ENCODE measurements around the gene CFP. TPM values are rescaled to one million over a fixed set of nuclear protein-coding genes. Genes with fewer than 3 reads are reported as not detected.

CFP gene
- polyA plus RNA-seq, 1 of the 3 experiments (the other 2 are of a cell fraction): 0.03 TPM

DNA sequence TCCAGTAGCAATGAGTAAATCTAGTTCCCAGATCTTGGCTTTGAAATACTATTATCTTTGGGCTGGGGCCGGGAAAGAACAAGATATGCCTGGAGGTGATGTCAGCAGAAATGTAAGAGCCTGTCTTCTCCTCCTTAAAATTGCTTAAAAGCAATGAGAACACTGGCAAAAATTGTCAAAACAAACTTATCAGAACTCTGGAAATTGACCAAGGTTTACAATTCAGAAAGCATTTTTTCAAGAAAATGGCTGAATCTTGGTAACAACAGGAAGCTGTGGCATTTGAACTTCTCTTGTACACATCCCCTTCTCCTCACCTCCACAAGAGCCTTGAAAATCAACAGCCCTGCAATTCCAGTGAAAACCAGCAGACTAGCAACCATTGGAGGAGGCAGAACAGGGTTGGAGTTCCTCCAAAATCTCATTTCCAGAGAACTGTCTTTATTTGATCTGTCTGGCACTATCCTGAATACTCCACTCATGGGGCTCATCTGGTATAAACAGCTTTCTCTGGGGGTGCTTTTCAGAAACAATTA lies 33.9 kb downstream of the CFP start:
- Histone ChIP-seq H2AFZ (ENCODE audit: low read depth) (no peak overlapping the region), H3K4me1 (ENCODE audit: control insufficient read depth in 1 of 2, insufficient read depth in 2 of 2, low read depth in 1 of 2, low read length in 1 of 2) (no peaks in the 10 kb centered on the region), H3K27ac (ENCODE audit: low read depth in 2 of 2, low read length in 1 of 2) (no peak overlapping the region), H3F3A (replicated peaks; ENCODE audit: insufficient read depth) (no peaks in the 10 kb centered on the region), H3K9ac (no peak overlapping the region), H3K4me2 (no peak overlapping the region), H4K20me1 (ENCODE audit: insufficient read depth) (no peaks in the 10 kb centered on the region), H3K4me3 (ENCODE audit: low read depth in 2 of 2, low read length in 1 of 2) (no peak overlapping the region), H3K79me2 (ENCODE audit: insufficient read depth) (no peaks in the 10 kb centered on the region), H3K36me3 (replicated peaks in 1 of 2; ENCODE audit: control insufficient read depth in 1 of 2, insufficient read depth in 2 of 2, low read length in 1 of 2) (no peaks in the 10 kb centered on the region), H3K9me2 (no peaks in the 10 kb centered on the region), H3K9me3 (no peaks in the 10 kb centered on the region), H3K27me3 (ENCODE audit: insufficient read depth) (no peaks in the 10 kb centered on the region)
- POLR2A ChIA-PET: no interaction called here
- CTCF ChIA-PET: interaction anchor here (1.3 kb wide), 1 partner anchor 48 kb away, joined by 4 read pairs; no protein-coding TSS in a partner anchor
- 29% methylated on average over 1 of the region's 1 CpG for WGBS (ENCODE audit: low lambda C conversion rate)
- TF ChIP-seq RAD21 (IDR thresholded peaks at IDR 0.05; ENCODE audit: low read length) (no peak), GATA2 (CRISPR knock-in tag; IDR thresholded peaks at IDR 0.05) (no peak), SIN3A (IDR thresholded peaks at IDR 0.05; ENCODE audit: borderline replicate concordance, low read depth, low read length) (no peak), ELF1 (IDR thresholded peaks at IDR 0.05) (no peak), MEF2A (IDR thresholded peaks at IDR 0.05; ENCODE audit: borderline replicate concordance, low read depth) (no peak)
- TF ChIP-seq, protein P1, sequence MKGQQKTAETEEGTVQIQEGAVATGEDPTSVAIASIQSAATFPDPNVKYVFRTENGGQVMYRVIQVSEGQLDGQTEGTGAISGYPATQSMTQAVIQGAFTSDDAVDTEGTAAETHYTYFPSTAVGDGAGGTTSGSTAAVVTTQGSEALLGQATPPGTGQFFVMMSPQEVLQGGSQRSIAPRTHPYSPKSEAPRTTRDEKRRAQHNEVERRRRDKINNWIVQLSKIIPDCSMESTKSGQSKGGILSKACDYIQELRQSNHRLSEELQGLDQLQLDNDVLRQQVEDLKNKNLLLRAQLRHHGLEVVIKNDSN (IDR thresholded peaks at IDR 0.05; ENCODE audit: borderline replicate concordance, low read depth): no peak
- DNase-seq: no peak

DNA sequence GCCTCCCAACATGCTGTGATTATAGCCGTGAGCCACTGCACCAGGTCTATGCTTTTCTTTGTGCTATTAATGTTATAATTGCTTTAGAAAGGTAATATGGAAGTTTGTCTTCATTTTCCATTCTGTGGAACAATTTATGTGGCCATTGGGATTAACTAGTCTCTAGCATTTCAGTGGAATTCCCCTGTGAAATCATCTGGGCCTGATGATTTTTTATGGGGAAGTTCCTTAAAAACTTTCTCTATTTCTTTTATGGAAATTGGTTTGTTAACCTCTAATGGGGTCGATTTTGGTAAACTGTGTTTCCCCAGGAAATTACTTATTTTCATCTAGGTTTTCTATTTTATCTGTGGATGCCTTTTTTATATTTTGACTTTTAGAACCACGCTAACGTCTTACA lies 36.2 kb downstream of the CFP start:
- Histone ChIP-seq H3K9ac (no peak overlapping the region), H3F3A (replicated peaks; ENCODE audit: insufficient read depth) (no peaks in the 10 kb centered on the region), H4K20me1 (ENCODE audit: insufficient read depth) (no peaks in the 10 kb centered on the region), H2AFZ (ENCODE audit: low read depth) (no peak overlapping the region), H3K27me3 (ENCODE audit: insufficient read depth) (no peaks in the 10 kb centered on the region), H3K9me3 (no peaks in the 10 kb centered on the region), H3K36me3 (replicated peaks in 1 of 2; ENCODE audit: control insufficient read depth in 1 of 2, insufficient read depth in 2 of 2, low read length in 1 of 2) (no peaks in the 10 kb centered on the region), H3K4me2 (no peak overlapping the region), H3K27ac (ENCODE audit: low read depth in 2 of 2, low read length in 1 of 2) (no peak overlapping the region), H3K4me1 (ENCODE audit: control insufficient read depth in 1 of 2, insufficient read depth in 2 of 2, low read depth in 1 of 2, low read length in 1 of 2) (no peaks in the 10 kb centered on the region), H3K79me2 (ENCODE audit: insufficient read depth) (no peaks in the 10 kb centered on the region), H3K4me3 (ENCODE audit: low read depth in 2 of 2, low read length in 1 of 2) (no peak overlapping the region), H3K9me2 (no peaks in the 10 kb centered on the region)
- TF ChIP-seq MXI1 (IDR thresholded peaks at IDR 0.05; ENCODE audit: low read depth, low read length): no peak
- ChIA-PET POLR2A (no interaction called here), CTCF (no interaction called here)
- 30% methylated on average over 4 of the region's 4 CpGs for WGBS (ENCODE audit: low lambda C conversion rate)
- DNase-seq: no peak

DNA sequence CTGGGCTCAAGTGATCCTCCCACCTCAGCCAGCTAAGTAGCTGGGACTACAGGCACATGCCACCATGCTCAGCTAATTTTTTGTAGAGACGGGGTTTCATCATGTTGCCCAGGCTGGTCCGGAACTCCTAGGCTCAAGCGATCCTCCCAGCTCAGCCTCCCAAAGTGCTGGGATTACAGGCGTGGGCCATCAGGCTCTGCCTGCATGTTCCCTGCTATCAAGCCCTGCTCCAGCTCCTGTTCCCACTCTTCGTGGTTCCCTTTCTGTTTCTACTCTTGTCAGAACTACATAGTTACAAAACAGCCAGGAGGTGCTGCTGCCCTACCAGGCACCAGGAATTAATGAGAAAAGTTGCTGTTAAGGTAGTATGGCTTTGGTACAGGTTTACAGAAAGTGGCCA lies 38.7 kb downstream of the CFP start:
- ChIA-PET CTCF (no interaction called here), POLR2A (no interaction called here)
- Histone ChIP-seq H3K79me2 (ENCODE audit: insufficient read depth) (no peaks in the 10 kb centered on the region), H2AFZ (ENCODE audit: low read depth) (no peak overlapping the region), H3K4me1 (ENCODE audit: control insufficient read depth in 1 of 2, insufficient read depth in 2 of 2, low read depth in 1 of 2, low read length in 1 of 2) (no peaks in the 10 kb centered on the region), H3K27me3 (ENCODE audit: insufficient read depth) (no peaks in the 10 kb centered on the region), H3K9me3 (no peaks in the 10 kb centered on the region), H4K20me1 (ENCODE audit: insufficient read depth) (no peaks in the 10 kb centered on the region), H3K9ac (no peak overlapping the region), H3K4me3 (ENCODE audit: low read depth in 2 of 2, low read length in 1 of 2) (no peak overlapping the region), H3K36me3 (replicated peaks in 1 of 2; ENCODE audit: control insufficient read depth in 1 of 2, insufficient read depth in 2 of 2, low read length in 1 of 2) (no peaks in the 10 kb centered on the region), H3F3A (replicated peaks; ENCODE audit: insufficient read depth) (no peaks in the 10 kb centered on the region), H3K4me2 (no peak overlapping the region), H3K27ac (ENCODE audit: low read depth in 2 of 2, low read length in 1 of 2) (no peak overlapping the region), H3K9me2 (no peaks in the 10 kb centered on the region)
- no peak for DNase-seq
- TF ChIP-seq NFIC (IDR thresholded peaks at IDR 0.05; ENCODE audit: borderline replicate concordance) (no peak), SIN3A (IDR thresholded peaks at IDR 0.05; ENCODE audit: borderline replicate concordance, low read depth, low read length) (no peak), GABPA (IDR thresholded peaks at IDR 0.05; ENCODE audit: low read depth) (no peak)
- WGBS (ENCODE audit: low lambda C conversion rate): 57% methylated on average over 5 of the region's 5 CpGs
